ENCODE data around the gene MVB12B. TPM values are rescaled to one million over a fixed set of nuclear protein-coding genes. Genes with fewer than 3 reads are reported as not detected.

MVB12B gene
- total and polyA plus RNA-seq, 7 experiments from 2014 or later, result 1.6 to 9.7 (median 3.8) TPM

DNA sequence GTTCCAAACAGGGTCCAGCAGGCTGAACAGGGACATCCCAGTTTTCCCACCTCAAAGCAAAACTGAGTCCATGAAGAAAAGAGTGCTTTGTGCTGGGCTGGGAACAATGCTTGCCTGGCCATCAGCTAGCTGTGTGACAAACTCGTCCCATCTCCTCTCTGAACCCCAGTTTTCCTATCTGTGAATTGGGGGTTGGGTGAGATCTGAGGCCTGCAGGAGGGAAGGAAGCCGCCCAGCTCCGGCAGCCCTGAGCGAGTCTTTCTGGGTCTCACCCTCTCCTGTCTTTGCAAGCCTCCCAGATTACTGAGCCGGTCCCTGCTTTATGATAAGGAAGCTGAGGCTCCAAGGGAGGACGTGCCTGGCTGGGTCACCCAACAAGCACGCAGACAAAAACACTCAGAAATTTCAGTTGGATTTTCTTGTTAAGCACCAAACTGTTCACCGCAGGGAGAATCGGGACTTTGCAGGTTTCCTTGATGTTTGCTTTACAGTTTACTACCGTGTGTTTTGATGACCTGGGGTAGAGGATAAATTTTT is 204.5 kb downstream of the MVB12B start:
- no peaks in the 10 kb centered on the region for H3K9me3 ChIP-seq (ENCODE audit: control insufficient read depth in 2 of 3, low read length in 3 of 3)
- H3K27ac Mint-ChIP-seq, result peak overlapping the region in 1 of 9 donors; percentile 78

GRCh38 chr9:126531591-126531990 is 205.0 kb downstream of the MVB12B start:
- Mint-ChIP-seq H3K4me3 (no peak overlapping the region), H3K9me3 (no peaks in the 10 kb centered on the region), H3K27ac (peak overlapping the region in 1 of 9 donors; percentile 78), H3K27me3 (peaks cover 5 to 14% (median 10%) of the 10 kb centered on the region in 5 donors), H3K4me1 (peaks cover 0 to 2% (median 0%) of the 10 kb centered on the region in 7 donors), H3K36me3 (no peaks in the 10 kb centered on the region)
- Histone ChIP-seq H3K4me1 (ENCODE audit: control insufficient read depth in 2 of 2, insufficient read depth in 2 of 2, low read length in 2 of 2) (no peaks in the 10 kb centered on the region), H3K4me3 (ENCODE audit: low read length) (no peak overlapping the region), H3K27me3 (ENCODE audit: control insufficient read depth in 2 of 2, insufficient read depth in 2 of 2, low read length in 2 of 2) (no peaks in the 10 kb centered on the region), H3K27ac (ENCODE audit: low read depth, low read length) (no peak overlapping the region), H3K9me3 (ENCODE audit: control insufficient read depth in 2 of 3, low read length in 3 of 3) (no peaks in the 10 kb centered on the region), H3K36me3 (ENCODE audit: control insufficient read depth in 2 of 3, insufficient read depth in 3 of 3, low read length in 3 of 3) (no peaks in the 10 kb centered on the region)
- DNase-seq (no peak), ATAC-seq (no peak)
- ChIA-PET POLR2A (no interaction called here), CTCF (no interaction called here)
- intact Hi-C loops (cut with micrococcal nuclease), result no loop called here

More for the DNA sequence above, 204.5 kb downstream of the MVB12B start:
- Histone ChIP-seq H3K4me1 (ENCODE audit: control insufficient read depth in 2 of 2, insufficient read depth in 2 of 2, low read length in 2 of 2) (no peaks in the 10 kb centered on the region), H3K27me3 (ENCODE audit: control insufficient read depth in 2 of 2, insufficient read depth in 2 of 2, low read length in 2 of 2) (no peaks in the 10 kb centered on the region), H3K4me3 (ENCODE audit: low read length) (no peak overlapping the region), H3K36me3 (ENCODE audit: control insufficient read depth in 2 of 3, insufficient read depth in 3 of 3, low read length in 3 of 3) (no peaks in the 10 kb centered on the region), H3K27ac (ENCODE audit: low read depth, low read length) (no peak overlapping the region)
- Mint-ChIP-seq H3K36me3 (no peaks in the 10 kb centered on the region), H3K27me3 (peaks cover 5 to 13% (median 10%) of the 10 kb centered on the region in 5 donors), H3K9me3 (no peaks in the 10 kb centered on the region), H3K4me3 (no peak overlapping the region), H3K4me1 (peaks cover 0 to 2% (median 0%) of the 10 kb centered on the region in 7 donors)
- CTCF ChIA-PET, result no interaction called here
- POLR2A ChIA-PET, result no interaction called here
- ATAC-seq, result no peak
- intact Hi-C loops (cut with micrococcal nuclease), result no loop called here
- DNase-seq, result no peak

DNA sequence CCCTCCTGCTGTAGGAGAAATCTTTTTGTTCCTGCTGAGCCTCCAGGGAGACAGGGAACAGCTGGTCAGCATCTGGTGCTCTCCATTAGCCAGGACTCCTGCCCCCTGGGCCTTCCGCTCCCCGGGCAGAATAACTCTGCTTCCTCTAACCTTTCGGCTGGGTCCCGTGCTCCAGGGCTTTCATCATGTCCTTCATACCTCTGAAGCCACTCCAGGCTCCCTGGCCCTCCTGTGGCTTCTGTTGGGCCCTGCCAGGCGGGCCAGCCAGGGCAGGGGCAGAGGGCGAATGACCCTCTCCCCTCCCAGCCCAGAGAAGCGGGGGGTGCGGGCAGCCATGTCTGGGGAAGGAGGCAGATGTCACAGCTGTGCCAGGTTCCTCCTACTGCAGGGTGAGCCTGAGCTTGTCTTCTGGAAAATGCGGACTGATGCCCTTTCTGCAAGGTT is 205.4 kb downstream of the MVB12B start:
- Histone ChIP-seq H3K36me3 (ENCODE audit: control insufficient read depth in 2 of 3, insufficient read depth in 3 of 3, low read length in 3 of 3) (no peaks in the 10 kb centered on the region), H3K27ac (ENCODE audit: low read depth, low read length) (no peak overlapping the region), H3K4me1 (ENCODE audit: control insufficient read depth in 2 of 2, insufficient read depth in 2 of 2, low read length in 2 of 2) (no peaks in the 10 kb centered on the region), H3K9me3 (ENCODE audit: control insufficient read depth in 2 of 3, low read length in 3 of 3) (no peaks in the 10 kb centered on the region), H3K4me3 (ENCODE audit: low read length) (no peak overlapping the region), H3K27me3 (ENCODE audit: control insufficient read depth in 2 of 2, insufficient read depth in 2 of 2, low read length in 2 of 2) (no peaks in the 10 kb centered on the region)
- ChIA-PET CTCF (no interaction called here), POLR2A (no interaction called here)
- no peak overlapping the region for H3K27ac Mint-ChIP-seq
- intact Hi-C loops (cut with micrococcal nuclease), result no loop called here
- no peaks in the 10 kb centered on the region for H3K36me3 Mint-ChIP-seq
- H3K4me1 Mint-ChIP-seq, result peaks cover 0 to 2% (median 0%) of the 10 kb centered on the region in 7 donors
- no peak for DNase-seq
- no peaks in the 10 kb centered on the region for H3K9me3 Mint-ChIP-seq
- H3K27me3 Mint-ChIP-seq, result peaks cover 5 to 19% (median 10%) of the 10 kb centered on the region in 5 donors
- H3K4me3 Mint-ChIP-seq, result no peak overlapping the region
- no peak for ATAC-seq

- H3K4me3 Mint-ChIP-seq, result no peak overlapping the region
- H3K4me3 ChIP-seq (ENCODE audit: low read length), result no peak overlapping the region
- H3K4me1 Mint-ChIP-seq, result peaks cover 0 to 2% (median 0%) of the 10 kb centered on the region in 7 donors
- ChIA-PET POLR2A (no interaction called here), CTCF (no interaction called here)
- H3K27me3 ChIP-seq (ENCODE audit: control insufficient read depth in 2 of 2, insufficient read depth in 2 of 2, low read length in 2 of 2), result no peaks in the 10 kb centered on the region
- no peaks in the 10 kb centered on the region for H3K9me3 Mint-ChIP-seq
- DNase-seq (no peak), ATAC-seq (no peak)
- no peak overlapping the region for H3K27ac ChIP-seq (ENCODE audit: low read depth, low read length)
- intact Hi-C loops (cut with micrococcal nuclease), result no loop called here
- no peak overlapping the region for H3K27ac Mint-ChIP-seq
- H3K9me3 ChIP-seq (ENCODE audit: control insufficient read depth in 2 of 3, low read length in 3 of 3), result no peaks in the 10 kb centered on the region
- no peaks in the 10 kb centered on the region for H3K36me3 Mint-ChIP-seq
- no peaks in the 10 kb centered on the region for H3K36me3 ChIP-seq (ENCODE audit: control insufficient read depth in 2 of 3, insufficient read depth in 3 of 3, low read length in 3 of 3)
- H3K4me1 ChIP-seq (ENCODE audit: control insufficient read depth in 2 of 2, insufficient read depth in 2 of 2, low read length in 2 of 2), result no peaks in the 10 kb centered on the region
- H3K27me3 Mint-ChIP-seq, result peaks cover 5 to 21% (median 11%) of the 10 kb centered on the region in 5 donors
Observed at GRCh38 chr9:126532489-126532888, 205.9 kb downstream of the MVB12B start.

GRCh38 chr9:126532951-126533925 is 206.6 kb downstream of the MVB12B start:
- H3K4me1 Mint-ChIP-seq, result peaks cover 0 to 2% (median 0%) of the 10 kb centered on the region in 7 donors
- no peak for DNase-seq

DNA sequence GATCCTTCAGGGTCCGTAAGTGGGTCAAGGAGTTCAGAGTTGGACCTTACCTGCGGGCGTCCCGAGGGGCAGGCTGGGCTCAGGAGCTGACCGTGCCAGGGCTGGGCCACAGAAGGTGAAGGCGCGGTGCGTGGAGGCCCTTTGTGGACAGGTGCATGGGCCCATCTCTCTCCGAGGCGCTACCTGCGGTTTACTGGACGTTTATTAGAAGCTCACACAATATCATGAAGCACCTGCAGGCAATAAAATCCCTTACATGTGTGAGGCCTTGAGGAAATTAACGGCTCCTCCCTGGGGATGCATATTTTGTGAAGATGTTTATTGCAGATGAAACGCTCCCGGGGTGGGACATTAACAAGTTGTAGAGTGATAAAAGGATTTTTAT is 207.3 kb downstream of the MVB12B start:
- Histone ChIP-seq H3K36me3 (ENCODE audit: control insufficient read depth in 2 of 3, insufficient read depth in 3 of 3, low read length in 3 of 3) (no peaks in the 10 kb centered on the region), H3K27ac (ENCODE audit: low read depth, low read length) (no peak overlapping the region), H3K9me3 (ENCODE audit: control insufficient read depth in 2 of 3, low read length in 3 of 3) (no peaks in the 10 kb centered on the region), H3K4me3 (ENCODE audit: low read length) (no peak overlapping the region), H3K4me1 (ENCODE audit: control insufficient read depth in 2 of 2, insufficient read depth in 2 of 2, low read length in 2 of 2) (no peaks in the 10 kb centered on the region), H3K27me3 (ENCODE audit: control insufficient read depth in 2 of 2, insufficient read depth in 2 of 2, low read length in 2 of 2) (no peaks in the 10 kb centered on the region)
- Mint-ChIP-seq H3K27me3 (peaks cover 5 to 28% (median 23%) of the 10 kb centered on the region in 5 donors), H3K27ac (no peak overlapping the region), H3K4me1 (peaks cover 0 to 2% (median 0%) of the 10 kb centered on the region in 7 donors), H3K4me3 (no peak overlapping the region), H3K9me3 (no peaks in the 10 kb centered on the region), H3K36me3 (no peaks in the 10 kb centered on the region)
- intact Hi-C loops (cut with micrococcal nuclease), result no loop called here
- DNase-seq (no peak), ATAC-seq (no peak)
- CTCF ChIA-PET, result no interaction called here
- POLR2A ChIA-PET, result no interaction called here

More at GRCh38 chr9:126532951-126533925, 206.6 kb downstream of the MVB12B start:
- H3K4me1 ChIP-seq (ENCODE audit: control insufficient read depth in 2 of 2, insufficient read depth in 2 of 2, low read length in 2 of 2), result no peaks in the 10 kb centered on the region
- Mint-ChIP-seq H3K4me3 (no peak overlapping the region), H3K27ac (no peak overlapping the region), H3K27me3 (peaks cover 5 to 28% (median 19%) of the 10 kb centered on the region in 5 donors), H3K9me3 (no peaks in the 10 kb centered on the region), H3K36me3 (no peaks in the 10 kb centered on the region)
- no peaks in the 10 kb centered on the region for H3K9me3 ChIP-seq (ENCODE audit: control insufficient read depth in 2 of 3, low read length in 3 of 3)
- H3K36me3 ChIP-seq (ENCODE audit: control insufficient read depth in 2 of 3, insufficient read depth in 3 of 3, low read length in 3 of 3), result no peaks in the 10 kb centered on the region
- intact Hi-C loops (cut with micrococcal nuclease), result no loop called here
- H3K4me3 ChIP-seq (ENCODE audit: low read length), result no peak overlapping the region
- no peaks in the 10 kb centered on the region for H3K27me3 ChIP-seq (ENCODE audit: control insufficient read depth in 2 of 2, insufficient read depth in 2 of 2, low read length in 2 of 2)
- ChIA-PET POLR2A (no interaction called here), CTCF (no interaction called here)
- no peak overlapping the region for H3K27ac ChIP-seq (ENCODE audit: low read depth, low read length)
- ATAC-seq, result peak; percentile 68

Data from naive thymus-derived CD4-positive, alpha-beta T cell (primary cell).